Superior temporal gyrus (tissue), 1 donor: Measurements from ENCODE around the gene MS4A6E.

Experiments
- DNase-seq: peaks from one replicate; pipeline ENCODE4 v3.0.0-alpha.2; 2016; ENCODE audit errors: extremely low spot score

The MS4A6E gene

GRCh38 chr11:60375316-60375715, 48.3 kb downstream of the MS4A6E start:
- no peak for DNase-seq

GRCh38 chr11:60376601-60377000, 49.5 kb downstream of the MS4A6E start:
- DNase-seq = no peak

GRCh38 chr11:60377401-60378136, 50.5 kb downstream of the MS4A6E start:
- DNase-seq = peak; percentile 31

- no peak for DNase-seq
Measured at GRCh38 chr11:60378354-60378753, 51.3 kb downstream of the MS4A6E start, which contains the start of gene MS4A7. Gene MS4A7, plus strand, starts transcription at chr11:60378532. Its CDS starts 4,610 bp downstream, at chr11:60383142.

- DNase-seq = no peak
Measured at GRCh38 chr11:60389279-60389910, 62.3 kb downstream of the MS4A6E start.

GRCh38 chr11:60390419-60390818, 63.4 kb downstream of the MS4A6E start:
- no peak for DNase-seq
